ENCODE measurements around the gene MAPKAP1.
A peak's percentile ranks its signal among the peaks of the same experiment; 100 is the strongest.
"Not testable (repeated sequence)": the region's sequence is repeated elsewhere in the genome, so short reads cannot be mapped to it uniquely, and the experiment has no call there.

Gene MAPKAP1

GRCh38 chr9:125726456-125727132 is 19.6 kb upstream of the MAPKAP1 start:
- no peak for FAIRE-seq

- FAIRE-seq, result no peak
These were observed 430 bp upstream of the MAPKAP1 start for GRCh38 chr9:125707472-125707804.

GRCh38 chr9:125705893-125706292 is 1.1 kb downstream of the MAPKAP1 start:
- FAIRE-seq, result no peak

- FAIRE-seq, result no peak
These were observed 3.3 kb downstream of the MAPKAP1 start for GRCh38 chr9:125703662-125704061.

- no peak for FAIRE-seq
These were observed 5.7 kb downstream of the MAPKAP1 start for GRCh38 chr9:125701351-125701750.

- no peak for FAIRE-seq
These were observed 6.2 kb downstream of the MAPKAP1 start for GRCh38 chr9:125700791-125701190.

- FAIRE-seq, result no peak
These were observed 7.1 kb downstream of the MAPKAP1 start for GRCh38 chr9:125699870-125700269.

- FAIRE-seq, result no peak
These were observed 10.8 kb downstream of the MAPKAP1 start for GRCh38 chr9:125696106-125696647.

- not testable (repeated sequence) for FAIRE-seq
These were observed 11.5 kb downstream of the MAPKAP1 start for GRCh38 chr9:125695548-125695947.

GRCh38 chr9:125694478-125694877 is 12.5 kb downstream of the MAPKAP1 start:
- no peak for FAIRE-seq

GRCh38 chr9:125693492-125693891 is 13.5 kb downstream of the MAPKAP1 start:
- FAIRE-seq, result peak; percentile 51

GRCh38 chr9:125691869-125692268 is 15.1 kb downstream of the MAPKAP1 start:
- no peak for FAIRE-seq

- no peak for FAIRE-seq
These were observed 16.3 kb downstream of the MAPKAP1 start for GRCh38 chr9:125690679-125691078.

- FAIRE-seq, result no peak
These were observed 19.7 kb downstream of the MAPKAP1 start for GRCh38 chr9:125687163-125687863.

- no peak for FAIRE-seq
These were observed 21.8 kb downstream of the MAPKAP1 start for GRCh38 chr9:125685167-125685566.

GRCh38 chr9:125683486-125683885 is 23.5 kb downstream of the MAPKAP1 start:
- FAIRE-seq, result no peak

GRCh38 chr9:125682340-125682739 is 24.7 kb downstream of the MAPKAP1 start:
- no peak for FAIRE-seq

GRCh38 chr9:125681657-125682056 is 25.4 kb downstream of the MAPKAP1 start:
- no peak for FAIRE-seq

- no peak for FAIRE-seq
These were observed 25.9 kb downstream of the MAPKAP1 start for GRCh38 chr9:125681086-125681622.

- FAIRE-seq, result no peak
These were observed 26.6 kb downstream of the MAPKAP1 start for GRCh38 chr9:125680445-125680844.

GRCh38 chr9:125679597-125680189 is 27.3 kb downstream of the MAPKAP1 start:
- FAIRE-seq, result no peak

- FAIRE-seq, result no peak
These were observed 31.7 kb downstream of the MAPKAP1 start for GRCh38 chr9:125674981-125675973.

Data from A204.1 (cell line).